Gastrocnemius medialis (tissue), 4 donors: ENCODE data around the gene TAPBP.
A peak's percentile ranks its signal among the peaks of the same experiment; 100 is the strongest.

ENCODE experiments used
- POLR2A ChIP-seq, 2 donors: fragments of 450-650 bp; IDR thresholded peaks; one replicate each; pipeline ENCODE4 v1.6.1; 2017; ENCODE audit warnings: antibody characterized with exemption in 2 of 2, mild to moderate bottlenecking in 2 of 2, moderate library complexity in 2 of 2
- TF ChIP-seq, protein P1 (sequence below), 5 experiments: fragments of 450-650 bp in 3 of 5; fragments of 200-600 bp in 2 of 5; sonication (generic) in 2 of 5; IDR thresholded peaks in 4 of 5; conservative IDR thresholded peaks in 1 of 5; 1 replicate in 4 of 5; 2 replicates in 1 of 5; pipeline ENCODE4 v1.5.1; 2016 to 2019; ENCODE audit warnings: antibody characterized with exemption in 5 of 5, mild to moderate bottlenecking in 3 of 5, moderate library complexity in 3 of 5

DNA sequence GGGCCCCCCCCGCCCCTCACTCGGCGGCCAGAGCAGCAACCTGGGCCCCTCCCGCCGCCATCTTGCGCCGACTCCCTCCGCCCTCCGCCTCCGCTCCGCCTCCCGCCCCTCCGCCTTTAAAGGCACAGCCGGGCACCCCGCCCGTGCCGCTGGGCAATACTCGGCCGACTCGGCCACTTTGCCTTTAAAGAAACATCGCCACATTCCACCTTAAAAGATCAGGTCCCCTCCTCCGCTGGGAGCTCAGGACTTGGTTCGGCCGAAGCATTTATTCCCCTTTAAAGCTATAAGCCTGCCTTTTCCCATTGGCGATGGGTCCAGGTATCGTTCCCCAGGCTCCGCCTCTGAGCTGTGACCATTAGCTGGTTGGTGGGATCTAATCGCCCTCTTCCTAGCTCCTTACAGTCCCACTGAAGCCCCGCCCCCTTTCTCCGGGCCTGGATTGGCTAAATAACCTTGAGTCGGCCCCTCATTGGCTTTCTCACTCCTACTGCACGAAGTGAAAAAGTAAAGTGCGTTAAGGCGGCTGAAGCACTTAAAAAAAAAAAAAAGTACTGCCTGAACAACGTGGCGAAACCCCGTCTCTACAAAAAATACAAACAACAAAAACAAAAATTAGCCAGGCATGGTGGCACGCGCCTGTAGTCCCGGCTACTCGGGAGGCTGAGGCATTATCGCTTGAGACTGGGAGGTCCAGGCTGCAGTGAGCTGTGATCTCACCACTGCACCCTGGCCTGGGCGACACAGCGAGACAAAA lies 4.0 kb upstream of the TAPBP start, which contains the start of gene ZBTB22:
- TF ChIP-seq, protein P1, sequence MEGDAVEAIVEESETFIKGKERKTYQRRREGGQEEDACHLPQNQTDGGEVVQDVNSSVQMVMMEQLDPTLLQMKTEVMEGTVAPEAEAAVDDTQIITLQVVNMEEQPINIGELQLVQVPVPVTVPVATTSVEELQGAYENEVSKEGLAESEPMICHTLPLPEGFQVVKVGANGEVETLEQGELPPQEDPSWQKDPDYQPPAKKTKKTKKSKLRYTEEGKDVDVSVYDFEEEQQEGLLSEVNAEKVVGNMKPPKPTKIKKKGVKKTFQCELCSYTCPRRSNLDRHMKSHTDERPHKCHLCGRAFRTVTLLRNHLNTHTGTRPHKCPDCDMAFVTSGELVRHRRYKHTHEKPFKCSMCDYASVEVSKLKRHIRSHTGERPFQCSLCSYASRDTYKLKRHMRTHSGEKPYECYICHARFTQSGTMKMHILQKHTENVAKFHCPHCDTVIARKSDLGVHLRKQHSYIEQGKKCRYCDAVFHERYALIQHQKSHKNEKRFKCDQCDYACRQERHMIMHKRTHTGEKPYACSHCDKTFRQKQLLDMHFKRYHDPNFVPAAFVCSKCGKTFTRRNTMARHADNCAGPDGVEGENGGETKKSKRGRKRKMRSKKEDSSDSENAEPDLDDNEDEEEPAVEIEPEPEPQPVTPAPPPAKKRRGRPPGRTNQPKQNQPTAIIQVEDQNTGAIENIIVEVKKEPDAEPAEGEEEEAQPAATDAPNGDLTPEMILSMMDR (IDR thresholded peaks at IDR 0.05 in 4 of 5, conservative IDR thresholded peaks at IDR 0.05 in 1 of 5): peak in 1 of 5 experiments; percentile 24
- TF ChIP-seq POLR2A (IDR thresholded peaks at IDR 0.05): peak in 1 of 2 donors; percentile 56
